ENCODE data around the gene SYT7.

DNA sequence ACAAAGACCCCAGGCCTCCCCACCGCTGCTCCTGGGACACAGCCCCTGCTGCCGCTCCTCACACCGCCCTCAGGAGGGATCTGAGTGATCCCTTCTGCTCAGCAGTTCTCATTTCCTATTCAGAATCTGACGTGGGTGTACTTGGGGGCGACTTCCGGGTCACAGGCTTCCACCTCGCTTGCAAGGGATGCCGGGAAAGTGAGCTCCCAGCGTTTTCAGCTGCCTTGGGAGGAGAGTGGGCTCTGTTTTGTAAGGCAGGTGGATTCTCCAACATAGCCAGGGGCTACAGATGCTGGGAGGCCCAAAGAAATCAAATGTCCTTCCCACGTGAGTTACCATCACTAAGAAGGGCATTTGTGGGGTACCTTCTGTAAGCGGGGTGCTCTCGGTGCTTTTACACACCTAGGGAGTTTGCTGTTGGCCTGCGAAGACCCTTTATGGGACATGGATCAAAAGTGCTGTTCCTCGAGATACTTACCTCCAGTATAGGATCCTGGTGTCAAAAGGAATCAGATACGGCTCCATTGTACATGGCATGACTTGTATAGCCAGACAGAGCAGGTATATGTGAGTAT is 82.0 kb downstream of the SYT7 start:
- TF ChIP-seq SPI1 (IDR thresholded peaks at IDR 0.05; ENCODE audit: borderline replicate concordance, insufficient read depth, low read depth, low read length): no peak
- no peak for TF ChIP-seq ZNF24 (IDR thresholded peaks at IDR 0.05)
- no peak for TF ChIP-seq FOXM1 (IDR thresholded peaks at IDR 0.05; ENCODE audit: low read depth, low read length)
- TF ChIP-seq, protein P1, sequence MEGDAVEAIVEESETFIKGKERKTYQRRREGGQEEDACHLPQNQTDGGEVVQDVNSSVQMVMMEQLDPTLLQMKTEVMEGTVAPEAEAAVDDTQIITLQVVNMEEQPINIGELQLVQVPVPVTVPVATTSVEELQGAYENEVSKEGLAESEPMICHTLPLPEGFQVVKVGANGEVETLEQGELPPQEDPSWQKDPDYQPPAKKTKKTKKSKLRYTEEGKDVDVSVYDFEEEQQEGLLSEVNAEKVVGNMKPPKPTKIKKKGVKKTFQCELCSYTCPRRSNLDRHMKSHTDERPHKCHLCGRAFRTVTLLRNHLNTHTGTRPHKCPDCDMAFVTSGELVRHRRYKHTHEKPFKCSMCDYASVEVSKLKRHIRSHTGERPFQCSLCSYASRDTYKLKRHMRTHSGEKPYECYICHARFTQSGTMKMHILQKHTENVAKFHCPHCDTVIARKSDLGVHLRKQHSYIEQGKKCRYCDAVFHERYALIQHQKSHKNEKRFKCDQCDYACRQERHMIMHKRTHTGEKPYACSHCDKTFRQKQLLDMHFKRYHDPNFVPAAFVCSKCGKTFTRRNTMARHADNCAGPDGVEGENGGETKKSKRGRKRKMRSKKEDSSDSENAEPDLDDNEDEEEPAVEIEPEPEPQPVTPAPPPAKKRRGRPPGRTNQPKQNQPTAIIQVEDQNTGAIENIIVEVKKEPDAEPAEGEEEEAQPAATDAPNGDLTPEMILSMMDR (IDR thresholded peaks at IDR 0.05 in 2 of 3, conservative IDR thresholded peaks at IDR 0.05 in 1 of 3; ENCODE audit: control insufficient read depth in 2 of 3, extremely low read depth in 1 of 3, insufficient read depth in 1 of 3, low read depth in 3 of 3, low read length in 3 of 3): no peak
- TF ChIP-seq, protein P2, sequence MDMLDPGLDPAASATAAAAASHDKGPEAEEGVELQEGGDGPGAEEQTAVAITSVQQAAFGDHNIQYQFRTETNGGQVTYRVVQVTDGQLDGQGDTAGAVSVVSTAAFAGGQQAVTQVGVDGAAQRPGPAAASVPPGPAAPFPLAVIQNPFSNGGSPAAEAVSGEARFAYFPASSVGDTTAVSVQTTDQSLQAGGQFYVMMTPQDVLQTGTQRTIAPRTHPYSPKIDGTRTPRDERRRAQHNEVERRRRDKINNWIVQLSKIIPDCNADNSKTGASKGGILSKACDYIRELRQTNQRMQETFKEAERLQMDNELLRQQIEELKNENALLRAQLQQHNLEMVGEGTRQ (IDR thresholded peaks at IDR 0.05; ENCODE audit: borderline replicate concordance, low read depth, low read length): no peak
- TF ChIP-seq, protein P3, sequence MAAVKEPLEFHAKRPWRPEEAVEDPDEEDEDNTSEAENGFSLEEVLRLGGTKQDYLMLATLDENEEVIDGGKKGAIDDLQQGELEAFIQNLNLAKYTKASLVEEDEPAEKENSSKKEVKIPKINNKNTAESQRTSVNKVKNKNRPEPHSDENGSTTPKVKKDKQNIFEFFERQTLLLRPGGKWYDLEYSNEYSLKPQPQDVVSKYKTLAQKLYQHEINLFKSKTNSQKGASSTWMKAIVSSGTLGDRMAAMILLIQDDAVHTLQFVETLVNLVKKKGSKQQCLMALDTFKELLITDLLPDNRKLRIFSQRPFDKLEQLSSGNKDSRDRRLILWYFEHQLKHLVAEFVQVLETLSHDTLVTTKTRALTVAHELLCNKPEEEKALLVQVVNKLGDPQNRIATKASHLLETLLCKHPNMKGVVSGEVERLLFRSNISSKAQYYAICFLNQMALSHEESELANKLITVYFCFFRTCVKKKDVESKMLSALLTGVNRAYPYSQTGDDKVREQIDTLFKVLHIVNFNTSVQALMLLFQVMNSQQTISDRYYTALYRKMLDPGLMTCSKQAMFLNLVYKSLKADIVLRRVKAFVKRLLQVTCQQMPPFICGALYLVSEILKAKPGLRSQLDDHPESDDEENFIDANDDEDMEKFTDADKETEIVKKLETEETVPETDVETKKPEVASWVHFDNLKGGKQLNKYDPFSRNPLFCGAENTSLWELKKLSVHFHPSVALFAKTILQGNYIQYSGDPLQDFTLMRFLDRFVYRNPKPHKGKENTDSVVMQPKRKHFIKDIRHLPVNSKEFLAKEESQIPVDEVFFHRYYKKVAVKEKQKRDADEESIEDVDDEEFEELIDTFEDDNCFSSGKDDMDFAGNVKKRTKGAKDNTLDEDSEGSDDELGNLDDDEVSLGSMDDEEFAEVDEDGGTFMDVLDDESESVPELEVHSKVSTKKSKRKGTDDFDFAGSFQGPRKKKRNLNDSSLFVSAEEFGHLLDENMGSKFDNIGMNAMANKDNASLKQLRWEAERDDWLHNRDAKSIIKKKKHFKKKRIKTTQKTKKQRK (IDR thresholded peaks at IDR 0.05; ENCODE audit: low read depth, low read length): no peak

All from GM12878 (cell line).